Stimulated activated CD4-positive, alpha-beta T cell treated with anti-CD3 and anti-CD28 coated beads, Interleukin-4, amount 100 ng/mL, for 1 hour (primary cell): ENCODE results near the gene ACTR8.

ENCODE experiments used
- DNase-seq: peaks from one replicate; pipeline ENCODE4 v3.0.0-alpha.2; 2020

The ACTR8 gene

GRCh38 chr3:53833053-53833645 lies 48.8 kb downstream of the ACTR8 start:
- no peak for DNase-seq

- DNase-seq, result no peak
Measured at GRCh38 chr3:53830944-53831343, 51.0 kb downstream of the ACTR8 start.

DNA sequence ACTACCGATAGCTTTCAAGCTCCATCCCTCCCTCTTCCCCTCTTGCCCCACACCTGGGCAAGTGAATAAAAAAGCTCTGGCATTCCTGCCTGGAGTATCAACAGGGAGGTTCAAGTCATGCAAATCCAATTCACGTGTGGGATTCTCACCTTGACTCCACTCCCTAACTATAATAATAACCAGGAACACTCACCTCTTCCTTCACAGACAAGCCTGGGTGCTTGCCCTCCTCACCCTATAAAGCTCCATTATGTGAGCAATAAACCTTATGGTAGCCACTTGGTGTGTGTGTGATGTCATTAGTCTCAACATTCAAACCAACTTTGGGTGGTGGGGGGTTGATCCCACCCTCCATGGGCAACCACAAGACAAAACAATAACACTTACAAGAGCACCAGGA lies 52.3 kb downstream of the ACTR8 start:
- DNase-seq, result no peak

- DNase-seq, result no peak
Measured at GRCh38 chr3:53828581-53828980, 53.4 kb downstream of the ACTR8 start.

DNA sequence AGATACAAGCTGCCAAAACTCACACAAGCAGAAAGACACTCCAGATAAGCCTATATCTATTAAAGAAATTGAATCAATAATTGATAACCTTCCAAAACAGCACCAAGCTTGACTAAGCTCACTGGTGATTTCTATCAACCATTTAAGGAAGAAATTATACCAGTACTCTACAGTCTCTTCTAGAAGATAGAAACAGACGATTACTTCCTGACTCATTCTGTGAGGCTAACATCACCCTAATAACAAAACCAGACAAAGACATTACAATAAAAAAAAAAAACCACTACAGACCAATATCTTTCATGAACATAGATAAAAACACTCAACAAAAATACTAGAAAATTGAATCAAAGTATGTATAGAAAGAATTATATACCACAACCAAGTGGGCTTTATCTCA lies 55.9 kb downstream of the ACTR8 start:
- no peak for DNase-seq

DNA sequence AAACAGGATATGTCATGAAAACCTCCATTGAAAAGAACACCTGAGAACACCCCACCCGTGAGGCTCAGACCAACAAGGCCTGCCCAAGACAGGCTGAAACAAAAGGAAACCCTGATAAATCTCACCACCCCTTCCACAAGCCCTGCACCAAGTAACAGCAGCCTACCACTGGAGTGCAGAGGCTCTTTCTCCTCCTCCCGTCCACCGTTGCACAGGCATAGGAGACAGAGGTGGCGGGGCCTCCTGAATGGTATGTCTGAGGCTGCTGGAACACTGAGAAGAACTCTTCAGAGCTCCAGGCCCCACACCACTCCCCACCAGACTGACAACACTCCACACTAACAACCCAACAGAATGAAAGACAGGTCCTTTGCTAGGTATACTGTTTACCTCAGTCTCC lies 57.2 kb downstream of the ACTR8 start:
- DNase-seq, result no peak

DNA sequence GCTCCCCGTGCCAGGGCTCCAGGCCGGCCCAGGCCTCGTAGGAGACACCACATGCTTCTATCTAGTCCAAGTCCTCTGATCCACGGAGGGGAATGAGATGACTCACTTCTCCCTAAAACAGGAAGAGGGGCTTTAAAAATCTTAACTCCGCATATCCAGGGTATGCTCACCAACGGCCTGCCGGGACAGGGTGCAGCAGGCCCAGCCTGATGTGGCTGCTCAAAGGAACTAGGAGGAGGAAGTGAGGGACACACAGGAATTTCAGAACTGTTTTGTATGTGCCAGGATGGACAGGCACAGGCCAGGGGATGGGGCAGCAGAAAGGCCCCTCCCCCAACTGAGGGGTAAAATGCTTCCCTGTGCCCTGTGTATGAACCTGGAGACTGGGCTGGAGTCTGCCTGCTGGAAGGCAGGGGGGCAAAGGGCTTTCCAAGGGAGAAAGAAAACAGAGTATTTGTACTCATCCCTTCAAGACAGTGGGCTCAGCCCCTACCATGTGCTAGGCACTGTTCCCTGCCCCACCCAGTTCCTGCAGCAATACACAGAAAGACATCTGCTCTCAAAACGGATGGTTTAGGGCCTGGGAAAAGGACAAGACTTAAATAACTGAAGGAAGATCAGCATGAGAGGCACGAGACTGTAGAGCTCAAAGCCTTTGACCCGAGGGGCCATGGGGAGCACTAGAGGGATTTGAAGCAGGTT lies 57.8 kb downstream of the ACTR8 start:
- no peak for DNase-seq

- no peak for DNase-seq
Measured at GRCh38 chr3:53823026-53823955, 58.7 kb downstream of the ACTR8 start.

DNA sequence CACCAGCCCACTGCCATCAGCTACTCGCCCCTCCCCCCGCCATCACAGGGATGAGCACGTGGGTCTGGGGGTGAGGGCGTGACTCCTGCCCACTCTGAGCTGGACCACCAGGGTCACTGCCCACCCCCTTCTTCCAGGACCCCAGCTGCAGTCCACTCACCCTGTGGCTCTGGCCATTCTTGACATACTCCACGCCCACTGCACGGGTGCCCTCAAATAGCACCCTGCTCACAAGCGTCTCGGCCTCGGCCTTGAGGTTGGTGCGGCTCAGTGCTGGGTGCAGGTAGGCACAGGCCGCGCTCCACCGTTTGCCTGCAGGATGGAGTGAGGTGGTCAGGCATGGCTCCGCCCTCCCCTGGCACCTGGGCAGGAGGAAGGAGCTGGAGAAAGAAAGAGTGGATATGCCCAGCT lies 59.6 kb downstream of the ACTR8 start:
- DNase-seq, result no peak

DNA sequence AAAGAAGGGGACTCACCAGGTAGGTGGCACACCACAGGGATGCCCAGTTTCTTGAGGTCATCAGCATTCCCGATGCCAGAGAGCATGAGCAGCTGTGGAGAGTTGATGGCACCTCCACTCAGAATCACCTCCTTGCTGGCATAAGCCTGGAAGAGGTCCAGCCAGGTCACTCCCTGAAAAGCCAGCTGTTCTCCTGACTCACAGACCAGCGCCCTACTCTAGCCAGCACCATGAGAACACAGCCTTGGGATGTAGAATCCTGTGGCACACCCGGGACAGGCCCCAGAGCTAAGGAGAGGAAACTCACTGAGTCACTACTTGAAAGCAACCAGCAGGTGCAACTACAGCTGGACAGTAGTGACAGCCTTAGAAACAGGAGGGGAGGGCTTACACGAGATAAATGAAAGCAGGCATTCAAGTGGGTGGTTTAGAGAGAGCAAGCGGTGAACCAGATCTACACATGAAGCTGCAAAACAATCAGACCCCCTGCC lies 60.3 kb downstream of the ACTR8 start:
- DNase-seq, result no peak

DNA sequence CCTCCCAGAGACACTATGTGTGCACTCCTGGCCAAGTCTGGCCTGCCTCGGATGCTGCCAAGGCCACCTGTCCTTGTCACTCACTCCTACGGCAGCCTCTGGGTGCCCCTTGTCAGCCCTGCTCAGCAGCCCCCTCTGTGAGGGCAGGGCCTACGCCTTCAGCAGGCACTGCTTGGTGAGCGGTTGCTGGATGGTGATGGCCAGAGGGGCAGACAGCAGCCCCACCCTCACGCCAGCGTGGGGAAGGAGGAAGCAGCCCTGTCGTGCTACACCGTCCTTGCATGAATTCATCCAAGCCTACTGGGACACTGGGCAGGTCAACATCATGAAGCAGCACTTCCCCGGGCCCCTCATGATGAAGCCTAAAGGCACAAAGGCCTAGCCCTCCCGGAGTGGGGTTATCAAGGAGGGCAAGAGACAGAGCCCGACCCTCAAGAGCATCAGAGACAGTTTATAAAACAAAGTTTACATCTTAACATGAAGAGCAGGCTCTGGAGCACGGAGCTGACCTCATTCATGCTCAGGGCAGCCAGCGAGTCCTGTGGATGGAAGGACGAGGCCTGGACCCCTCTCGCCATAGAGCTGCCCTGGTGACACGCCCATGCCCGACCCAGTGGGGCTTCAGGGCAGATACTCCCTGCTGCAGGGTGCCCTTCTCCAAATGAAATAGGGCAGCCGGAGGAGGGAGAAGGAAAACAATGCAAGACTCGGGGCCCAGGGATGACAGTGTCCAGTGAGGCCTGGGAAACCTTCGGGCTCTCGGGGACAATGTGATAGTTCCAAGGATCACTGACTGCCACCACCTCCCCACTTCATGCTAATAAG lies 61.0 kb downstream of the ACTR8 start:
- DNase-seq, result no peak

DNA sequence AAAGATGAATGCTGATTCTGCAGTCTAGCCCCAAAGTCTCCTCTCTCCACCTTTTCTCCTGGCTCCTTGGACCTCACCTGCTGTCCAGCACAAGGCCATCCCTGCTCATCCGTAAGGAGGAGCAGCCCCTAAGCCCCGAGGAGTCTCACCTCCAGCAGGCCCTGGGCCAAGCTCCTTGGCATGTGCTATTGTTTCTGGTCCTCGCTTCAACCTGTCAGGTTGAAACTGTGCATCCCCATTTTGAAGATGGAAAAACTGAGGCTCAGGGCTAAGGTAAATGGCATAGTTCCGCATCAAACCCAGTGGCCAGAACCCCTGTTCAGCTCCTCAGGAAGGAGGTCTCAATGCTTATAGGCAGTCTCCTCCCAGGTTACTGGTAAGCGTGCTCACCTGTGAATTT lies 61.9 kb downstream of the ACTR8 start:
- DNase-seq, result no peak

DNA sequence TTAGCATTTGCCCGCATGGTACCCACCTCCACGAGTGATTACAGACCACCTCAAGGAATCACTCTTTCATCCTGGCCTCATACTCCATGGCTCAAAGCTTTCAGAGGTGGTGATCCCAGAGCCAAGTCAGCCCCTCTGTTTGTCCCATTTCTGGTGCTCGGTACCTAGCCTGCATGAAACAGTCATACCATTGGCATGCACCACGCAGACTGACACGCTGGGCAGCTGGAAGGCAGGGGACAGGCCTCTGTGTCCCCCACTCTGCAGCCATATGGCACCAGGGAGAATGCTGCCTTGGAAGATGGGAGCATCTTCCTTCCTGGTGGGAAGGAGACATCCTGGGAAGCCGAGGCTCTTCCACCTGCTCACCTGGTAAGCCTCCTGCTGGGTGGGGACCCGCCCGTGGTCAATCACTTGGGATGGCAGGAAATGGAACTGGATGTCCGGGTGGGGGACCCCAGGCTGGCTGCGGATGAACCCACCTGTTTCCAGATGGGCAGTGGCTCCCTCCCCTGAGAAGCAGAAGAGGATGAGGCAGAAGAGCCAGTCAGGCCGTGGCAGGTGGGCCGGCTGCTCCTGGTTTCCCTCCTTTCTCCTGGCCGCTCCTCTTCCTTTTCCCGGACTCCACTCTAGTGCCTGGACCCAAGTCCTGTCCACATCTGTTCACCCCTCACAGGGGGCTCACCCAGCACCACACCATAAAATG lies 62.6 kb downstream of the ACTR8 start:
- DNase-seq, result no peak

DNA sequence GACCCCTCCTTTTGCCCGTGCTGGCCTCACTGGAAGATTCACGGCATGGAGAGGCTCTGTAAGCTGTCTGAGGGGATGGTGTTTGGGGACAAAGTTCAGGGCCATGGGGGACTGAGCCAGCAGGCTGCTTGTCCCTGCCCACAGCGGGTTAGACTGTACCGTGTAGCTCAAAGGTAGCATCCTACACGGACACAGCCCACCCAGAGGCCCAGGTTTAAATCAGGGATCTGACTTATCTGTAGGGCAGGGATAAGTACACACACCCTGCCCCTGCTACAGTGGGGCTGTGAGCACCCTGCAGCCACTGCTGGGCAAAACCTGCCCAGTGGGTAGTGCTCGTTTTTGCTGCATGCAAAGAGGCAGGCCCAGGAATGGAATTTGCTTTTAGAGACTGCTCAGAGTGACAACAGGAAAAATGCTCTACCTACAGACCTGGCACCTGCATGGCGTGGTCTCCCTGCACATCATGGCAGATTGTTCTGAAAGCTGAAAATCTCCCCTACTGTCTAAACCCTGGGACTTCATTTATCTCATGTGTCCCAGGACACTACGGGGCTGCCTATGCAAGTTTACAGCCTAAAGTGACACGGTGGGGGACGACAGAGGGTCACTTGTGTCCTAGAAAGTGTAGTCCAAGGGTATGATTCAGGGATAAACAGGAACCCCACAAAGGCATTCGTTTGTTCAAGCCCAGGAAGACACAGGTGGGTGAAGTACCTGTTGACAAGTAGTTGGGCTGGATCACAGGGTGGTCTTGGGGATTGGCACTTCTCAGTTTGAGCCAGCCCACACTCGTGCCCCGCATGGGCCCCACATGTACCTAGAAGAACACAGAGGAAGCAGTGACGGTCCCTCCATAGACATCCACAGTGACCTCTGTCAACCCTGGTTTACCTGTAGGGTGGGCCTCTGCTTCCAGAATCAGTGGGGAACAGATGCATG lies 63.5 kb downstream of the ACTR8 start:
- DNase-seq, result no peak

DNA sequence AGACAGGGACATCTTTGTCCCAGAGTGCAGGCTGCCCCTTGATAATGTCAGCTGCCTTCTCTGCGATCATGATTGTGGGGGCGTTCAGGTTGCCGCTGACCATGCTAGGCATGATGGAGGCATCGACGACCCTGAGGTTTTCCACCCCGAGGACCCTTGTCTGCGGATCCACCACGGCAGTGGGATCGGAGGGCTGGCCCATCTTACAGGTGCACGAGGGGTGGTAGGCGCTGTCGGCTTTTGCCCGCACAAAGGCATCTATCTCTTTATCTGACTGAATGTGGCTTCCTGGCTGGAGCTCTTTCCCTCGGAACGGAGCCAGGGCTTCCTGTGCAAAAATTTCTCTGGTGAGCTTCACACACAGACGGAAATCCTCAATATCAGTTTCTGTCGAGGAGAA lies 64.1 kb downstream of the ACTR8 start:
- DNase-seq, result no peak

DNA sequence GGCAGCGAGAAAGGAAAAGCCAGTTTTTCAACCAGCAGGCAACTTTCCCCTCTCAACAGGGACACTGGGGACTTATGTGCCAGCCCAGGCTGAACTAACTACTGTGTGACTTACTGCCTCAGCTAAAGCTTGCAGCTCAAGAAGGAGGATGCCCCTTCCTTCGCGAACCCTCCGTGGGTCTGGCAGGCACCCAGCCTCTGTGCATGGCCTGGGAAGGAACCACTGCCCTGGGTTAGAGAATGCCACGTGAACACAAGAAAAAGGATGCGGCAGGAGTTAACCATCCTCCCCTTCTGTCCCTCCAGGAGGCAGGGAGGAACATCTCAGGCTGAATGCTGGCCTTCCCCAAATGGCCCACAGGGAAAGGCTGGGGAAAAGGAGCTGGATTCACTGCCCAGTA lies 64.7 kb downstream of the ACTR8 start:
- DNase-seq, result no peak
